Activated gamma-delta T cell (primary cell): ENCODE measurements around the gene COL6A1.
"Not testable (repeated sequence)": the region's sequence is repeated elsewhere in the genome, so short reads cannot be mapped to it uniquely, and the experiment has no call there.

Experiments
- DNase-seq: peaks from one replicate; lab custom pipeline; 2025; lab: John Stamatoyannopoulos, UW

The COL6A1 gene

GRCh38 chr21:46028573-46029091 lies 47.1 kb downstream of the COL6A1 start:
- no peak for DNase-seq

- DNase-seq: no peak
Observed at GRCh38 chr21:46029186-46029924, 47.8 kb downstream of the COL6A1 start.

- no peak for DNase-seq
Observed at GRCh38 chr21:46031484-46031883, 49.9 kb downstream of the COL6A1 start.

- no peak for DNase-seq
Observed at GRCh38 chr21:46032100-46032499, 50.5 kb downstream of the COL6A1 start.

GRCh38 chr21:46033410-46034400 lies 52.1 kb downstream of the COL6A1 start:
- no peak for DNase-seq

GRCh38 chr21:46035809-46036695 lies 54.5 kb downstream of the COL6A1 start:
- no peak for DNase-seq

- DNase-seq: no peak
Observed at GRCh38 chr21:46036696-46037330, 55.2 kb downstream of the COL6A1 start.

GRCh38 chr21:46037331-46038325 lies 56.1 kb downstream of the COL6A1 start:
- no peak for DNase-seq

- no peak for DNase-seq
Observed at GRCh38 chr21:46038341-46038829, 56.8 kb downstream of the COL6A1 start.

- no peak for DNase-seq
Observed at GRCh38 chr21:46038871-46039397, 57.4 kb downstream of the COL6A1 start.

- no peak for DNase-seq
Observed at GRCh38 chr21:46039891-46040660, 58.5 kb downstream of the COL6A1 start.

- DNase-seq: no peak
Observed at GRCh38 chr21:46040707-46041106, 59.1 kb downstream of the COL6A1 start.

GRCh38 chr21:46041183-46041582 lies 59.6 kb downstream of the COL6A1 start:
- DNase-seq: no peak

- no peak for DNase-seq
Observed at GRCh38 chr21:46045154-46045553, 63.6 kb downstream of the COL6A1 start.

GRCh38 chr21:46046471-46046870 lies 64.9 kb downstream of the COL6A1 start:
- no peak for DNase-seq

GRCh38 chr21:46046906-46047305 lies 65.3 kb downstream of the COL6A1 start:
- not testable (repeated sequence) for DNase-seq

- no peak for DNase-seq
Observed at GRCh38 chr21:46048926-46049889, 67.6 kb downstream of the COL6A1 start.
